GM18498 (cell line): ENCODE measurements around the gene PTGR3.

Source experiments
- ATAC-seq: cut with Tn5 transposase; IDR thresholded peaks from one replicate; pipeline ENCODE4 v1.9.1; 2021; ENCODE audit warnings: mild to moderate bottlenecking, moderate library complexity; ENCODE audit not compliant: unreplicated experiment

PTGR3 gene

DNA sequence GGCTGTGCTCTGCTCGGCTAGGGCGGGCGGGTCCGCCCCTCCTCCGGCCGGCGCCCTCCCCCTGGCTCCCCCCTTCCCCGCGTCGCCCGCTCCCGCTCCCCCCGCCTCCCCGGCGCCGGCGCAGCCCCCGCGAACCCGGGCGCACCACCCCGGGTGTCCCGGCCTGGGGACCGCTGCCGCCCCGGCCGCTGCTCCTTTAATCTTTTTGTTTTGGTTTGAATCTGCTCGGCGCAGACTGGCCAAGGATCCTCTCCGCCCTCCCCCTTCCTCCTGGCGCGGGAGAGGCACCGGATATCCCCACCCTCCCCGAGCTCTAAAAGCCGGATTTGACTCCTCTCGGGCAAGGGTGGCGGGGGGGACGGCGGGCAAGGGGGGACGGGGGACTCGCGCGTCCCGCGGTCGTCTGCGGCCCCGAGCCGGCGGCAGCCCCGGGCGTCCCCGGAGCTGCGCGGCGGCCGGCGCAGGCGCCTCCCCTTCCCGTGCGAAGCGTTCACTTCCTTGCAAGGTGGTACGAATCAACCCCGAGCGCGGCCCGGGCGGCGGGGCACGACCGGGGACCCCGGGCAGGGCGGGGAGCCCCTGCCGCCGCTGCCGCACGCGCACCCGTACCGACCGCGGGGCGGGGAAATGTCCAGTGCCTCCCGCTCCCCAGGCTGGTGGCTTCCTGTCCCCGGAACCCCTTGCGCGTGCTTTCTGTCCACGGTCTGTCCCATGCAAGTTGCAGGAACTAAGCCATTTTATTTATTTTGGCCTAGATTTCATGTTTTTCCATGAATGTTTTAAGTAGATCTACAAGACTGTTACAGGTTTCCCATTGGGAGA is at the start of gene PTGR3:
Gene PTGR3, minus strand, starts transcription at position 11 of the 822 bp plus-strand sequence. CDS start 81 bp downstream, outside the sequence.
- peak; percentile 57 for ATAC-seq

DNA sequence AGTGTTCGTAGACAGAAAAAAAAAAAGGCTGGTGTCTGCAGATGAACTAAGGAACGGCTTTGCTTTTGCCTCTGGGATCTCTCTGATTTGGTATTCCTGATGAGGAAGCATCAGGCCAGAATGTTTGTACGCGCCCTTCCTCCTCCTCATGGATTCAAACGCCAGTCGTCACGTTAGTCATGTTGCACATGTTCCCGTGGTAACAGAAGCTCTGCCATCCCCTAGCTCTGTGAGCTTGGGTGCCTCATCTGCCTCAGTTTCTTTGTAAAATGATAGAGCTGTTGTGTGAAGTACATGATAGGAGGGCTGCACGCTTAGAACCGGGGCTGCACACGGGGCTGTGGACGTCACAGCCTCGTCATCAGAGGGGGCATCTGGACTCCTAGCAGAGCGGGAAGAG is 48.7 kb upstream of the PTGR3 start:
- no peak for ATAC-seq

- no peak for ATAC-seq
Observed at GRCh38 chr18:75256376-75256775, 47.4 kb upstream of the PTGR3 start.

GRCh38 chr18:75255094-75255493 is 46.2 kb upstream of the PTGR3 start:
- ATAC-seq: no peak

DNA sequence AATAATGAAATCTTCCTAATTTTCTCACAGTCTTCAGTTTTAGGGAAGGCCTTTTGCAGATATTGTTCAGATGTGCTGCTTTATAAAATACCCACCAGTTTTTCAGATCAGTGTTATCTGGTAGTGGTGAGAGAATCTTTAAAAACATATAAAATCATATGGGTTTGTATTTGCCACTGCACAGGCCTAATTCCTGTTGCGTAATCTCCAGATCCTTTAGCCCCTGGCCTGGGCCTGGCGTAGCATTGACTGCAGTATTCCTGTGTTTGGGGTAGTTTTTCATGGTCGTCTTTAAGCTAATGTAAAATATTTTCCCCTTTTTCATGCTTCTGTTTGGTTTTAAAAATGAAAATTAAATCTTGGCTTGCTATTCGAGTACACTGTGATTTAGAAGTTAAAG is 44.8 kb upstream of the PTGR3 start:
- ATAC-seq: no peak

DNA sequence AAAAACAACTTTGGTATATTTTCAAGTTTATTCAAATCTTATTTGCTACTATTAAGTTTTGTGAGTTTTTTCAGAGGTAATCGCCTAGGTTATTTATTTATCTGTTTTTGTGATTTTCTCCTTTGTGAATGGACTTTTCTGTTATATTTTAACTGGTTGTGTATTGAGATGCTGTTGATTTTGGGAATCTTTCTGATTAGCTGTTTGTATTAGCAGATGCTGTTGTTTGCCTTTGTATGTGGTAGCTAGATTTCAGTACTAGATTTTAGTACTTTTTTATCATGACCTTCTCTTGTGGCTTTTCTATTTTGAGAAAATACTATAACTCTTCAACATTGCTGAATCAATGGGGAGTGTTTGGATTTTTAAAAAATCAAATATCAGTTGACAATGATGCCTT is 44.1 kb upstream of the PTGR3 start:
- ATAC-seq: no peak

DNA sequence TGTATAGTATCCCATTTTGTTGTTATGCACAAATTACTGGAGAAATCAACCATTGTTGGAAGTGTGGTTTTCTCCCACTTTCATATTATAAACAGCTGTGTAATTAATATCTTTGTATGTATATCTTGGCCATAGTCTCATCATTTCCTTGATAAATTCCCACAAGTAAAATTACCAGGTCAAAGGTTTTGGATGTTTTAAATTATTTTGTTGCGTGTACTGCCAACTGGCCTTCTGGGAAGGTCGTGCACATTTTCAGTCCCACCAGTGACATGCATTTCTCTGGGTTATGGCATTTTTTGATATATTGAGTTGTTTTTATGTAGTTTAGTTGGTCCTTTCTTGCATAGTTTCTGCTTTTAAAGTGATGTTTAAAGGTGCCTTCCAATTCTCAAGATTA is 43.2 kb upstream of the PTGR3 start:
- no peak for ATAC-seq

- no peak for ATAC-seq
Observed at GRCh38 chr18:75251466-75251865, 42.5 kb upstream of the PTGR3 start.

DNA sequence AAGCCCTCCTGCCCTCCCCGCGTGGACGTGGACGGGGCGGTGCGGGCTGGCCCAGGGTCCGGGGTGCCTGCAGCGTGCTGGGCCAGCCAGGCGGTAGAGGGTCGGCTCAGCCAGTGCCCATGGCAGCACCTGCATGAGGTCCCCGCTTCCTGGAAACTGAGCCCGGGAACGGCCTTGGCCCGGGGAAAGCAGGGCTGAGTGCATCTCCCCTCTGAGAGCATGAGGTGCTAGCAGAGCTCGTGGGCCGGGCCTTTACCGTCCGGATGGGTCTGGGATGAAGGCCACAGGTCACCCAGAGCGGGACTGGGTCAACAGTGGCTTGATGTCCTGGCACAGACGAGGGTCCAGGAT is 41.5 kb upstream of the PTGR3 start:
- no peak for ATAC-seq

DNA sequence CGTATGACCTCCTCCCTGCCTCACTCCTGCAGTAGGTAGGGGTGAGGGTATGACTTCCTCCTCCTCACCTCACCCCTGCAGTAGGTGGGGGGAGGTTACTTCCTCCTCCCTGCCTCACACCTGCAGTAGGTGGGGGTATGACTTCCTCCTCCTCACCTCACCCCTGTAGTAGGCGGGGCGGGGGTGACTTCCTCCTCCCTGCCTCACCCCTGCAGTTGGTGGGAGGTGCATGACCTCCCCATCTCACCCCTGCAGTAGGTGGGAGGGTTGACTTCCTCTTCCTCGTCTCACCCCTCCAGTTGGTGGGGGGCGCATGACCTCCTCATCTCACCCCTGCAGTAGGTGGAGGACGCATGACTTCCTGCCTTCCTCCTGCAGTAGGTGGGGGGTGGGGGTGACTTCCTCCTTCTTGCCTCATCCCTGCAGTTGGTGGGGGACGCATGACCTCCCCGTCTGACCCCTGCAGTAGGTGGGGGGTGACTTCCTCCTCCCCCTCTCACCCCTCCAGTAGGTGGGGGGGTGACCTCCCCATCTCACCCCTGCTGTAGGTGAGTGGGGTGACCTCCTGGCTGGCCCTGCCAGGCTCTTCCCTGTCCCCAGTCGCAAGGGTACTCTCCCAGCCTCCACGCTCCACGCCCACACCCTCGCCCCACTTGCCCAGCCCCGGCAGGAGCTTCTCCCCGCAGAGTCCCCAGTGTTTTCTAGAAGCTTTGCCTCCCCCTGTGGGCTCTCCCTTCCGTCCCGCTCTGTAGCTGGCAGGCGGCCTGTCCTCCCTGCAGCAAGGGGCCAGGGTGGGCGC is 40.9 kb upstream of the PTGR3 start:
- ATAC-seq: no peak

DNA sequence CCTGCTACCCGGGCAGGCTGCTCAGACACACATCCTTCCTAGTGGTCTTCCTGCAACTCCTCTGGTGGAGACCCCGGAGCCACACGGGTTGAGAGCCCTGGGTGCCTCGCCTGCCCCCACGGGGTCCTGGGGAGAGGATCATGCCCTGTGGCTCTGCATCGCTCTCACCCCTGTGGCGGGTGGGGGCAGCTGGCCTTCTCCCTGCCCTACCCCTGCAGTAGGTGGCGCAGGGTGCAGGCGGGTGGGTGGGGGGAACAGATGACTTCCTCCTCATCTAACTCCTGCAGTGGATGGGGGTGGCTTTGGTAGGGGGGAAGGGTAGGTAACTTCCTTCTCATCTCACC is 40.2 kb upstream of the PTGR3 start:
- ATAC-seq: no peak

DNA sequence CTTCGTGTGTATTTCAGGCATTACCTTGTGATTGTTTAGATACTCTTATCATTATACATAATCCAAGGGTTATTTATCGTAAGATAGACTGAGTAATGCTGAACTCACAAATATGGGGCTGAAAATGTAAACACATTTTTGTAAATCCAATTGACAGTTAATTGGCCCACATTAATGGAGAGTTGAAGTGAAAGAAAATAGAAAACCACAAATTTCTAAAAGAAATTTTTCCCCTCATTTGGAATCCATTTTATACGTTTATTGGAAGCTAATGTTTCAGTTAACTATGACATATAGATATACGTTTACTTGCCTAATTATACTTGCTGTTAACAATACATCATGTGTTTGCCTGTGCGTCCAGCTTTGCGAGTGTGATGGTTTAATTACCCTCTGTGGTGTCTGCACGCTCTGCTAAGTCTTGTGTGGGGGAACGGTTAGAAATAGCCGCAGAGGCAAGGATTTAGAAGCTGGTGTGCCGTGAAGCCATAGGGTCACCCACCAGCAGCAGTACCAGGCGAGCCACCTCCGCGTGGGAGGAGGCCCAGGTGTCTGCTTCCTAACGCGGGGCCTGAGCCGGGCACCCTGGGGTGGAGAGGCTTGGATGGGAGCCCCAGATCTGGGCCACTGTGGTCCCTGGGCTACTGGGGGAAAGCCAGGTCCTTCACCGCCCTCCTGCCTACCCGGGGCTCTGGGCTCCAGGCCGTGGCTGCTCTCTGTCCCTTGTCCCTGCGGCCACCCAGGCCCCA is 39.7 kb upstream of the PTGR3 start:
- ATAC-seq: no peak

DNA sequence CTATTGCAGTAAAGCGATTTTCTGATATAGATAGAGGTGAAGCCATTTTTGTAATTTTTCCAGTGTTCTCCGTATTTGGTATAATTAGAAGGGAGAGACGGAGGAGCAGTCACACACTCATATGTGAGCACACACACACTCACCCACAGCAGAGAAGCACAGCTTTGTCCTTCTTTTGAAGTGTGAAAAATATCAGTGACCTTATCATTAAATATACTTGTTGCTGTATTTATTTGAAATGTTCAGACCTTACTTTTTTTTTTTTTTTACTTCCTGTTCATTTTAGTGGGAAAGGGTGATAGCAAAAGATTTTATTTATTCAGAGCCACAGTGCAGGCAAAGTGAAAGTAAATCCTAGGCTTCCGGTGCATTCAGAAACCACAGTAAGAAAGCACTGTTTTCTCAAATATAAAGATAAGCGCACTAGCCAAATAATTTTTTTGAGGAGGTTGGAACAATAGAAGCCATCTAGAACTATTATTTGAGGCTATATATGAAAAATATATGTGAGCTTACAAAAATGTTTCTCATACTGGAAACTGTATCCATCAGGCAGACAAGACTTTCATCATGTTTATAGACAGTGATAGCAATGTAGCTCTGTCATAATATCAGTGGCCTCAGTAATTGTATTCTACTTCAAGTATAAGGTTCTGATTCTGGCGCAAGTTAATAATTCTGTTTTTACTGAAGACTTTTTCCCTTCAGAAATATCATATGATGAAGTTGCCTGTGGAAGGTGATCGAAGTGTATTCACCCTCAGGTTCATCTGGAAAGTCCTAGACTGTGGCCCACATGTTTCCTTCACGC is 38.9 kb upstream of the PTGR3 start:
- no peak for ATAC-seq

DNA sequence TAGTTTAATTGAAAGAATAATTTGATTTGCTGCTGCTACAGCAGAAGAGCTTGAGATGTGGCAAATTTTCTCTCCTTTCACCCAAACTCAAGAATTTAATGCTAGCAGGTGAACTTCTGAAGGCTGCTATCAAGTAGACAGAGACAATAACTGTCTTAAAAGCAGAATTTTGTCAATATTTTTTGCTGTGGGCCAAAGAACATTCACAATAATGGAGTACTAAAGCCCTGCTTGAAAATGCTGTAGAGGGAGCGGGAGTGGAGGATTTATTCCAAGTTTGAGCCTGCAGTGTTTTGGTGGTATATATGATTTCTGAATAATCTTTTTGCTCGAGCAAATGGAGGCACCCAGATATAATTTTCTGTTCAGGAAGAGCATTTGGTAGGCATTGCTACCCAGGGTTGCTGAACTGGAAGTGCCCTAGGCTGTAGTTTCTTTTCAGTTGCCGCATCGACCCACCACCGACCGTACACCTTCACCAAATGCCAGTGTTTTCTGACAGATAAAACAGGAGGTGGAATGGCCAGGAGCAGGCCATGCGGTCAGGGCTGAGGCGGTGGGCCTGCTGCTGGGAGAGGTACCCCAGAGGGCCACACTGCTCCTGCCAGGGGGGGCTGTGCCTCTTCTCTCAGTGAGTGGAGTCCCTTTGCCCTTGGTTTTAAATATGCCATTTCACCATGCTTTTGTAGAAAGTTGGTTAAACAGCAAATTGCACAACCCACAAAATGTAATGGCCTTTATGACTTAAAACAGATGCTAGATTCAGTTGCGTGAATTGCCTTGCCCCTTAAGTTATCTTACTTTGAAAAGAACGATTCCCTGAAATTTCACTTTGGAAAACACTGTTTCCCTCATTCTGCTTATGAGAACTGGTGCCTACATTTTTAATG is 38.0 kb upstream of the PTGR3 start:
- ATAC-seq: no peak

- ATAC-seq: no peak
Observed at GRCh38 chr18:75244351-75245313, 35.7 kb upstream of the PTGR3 start.

GRCh38 chr18:75241705-75242104 is 32.8 kb upstream of the PTGR3 start:
- no peak for ATAC-seq

DNA sequence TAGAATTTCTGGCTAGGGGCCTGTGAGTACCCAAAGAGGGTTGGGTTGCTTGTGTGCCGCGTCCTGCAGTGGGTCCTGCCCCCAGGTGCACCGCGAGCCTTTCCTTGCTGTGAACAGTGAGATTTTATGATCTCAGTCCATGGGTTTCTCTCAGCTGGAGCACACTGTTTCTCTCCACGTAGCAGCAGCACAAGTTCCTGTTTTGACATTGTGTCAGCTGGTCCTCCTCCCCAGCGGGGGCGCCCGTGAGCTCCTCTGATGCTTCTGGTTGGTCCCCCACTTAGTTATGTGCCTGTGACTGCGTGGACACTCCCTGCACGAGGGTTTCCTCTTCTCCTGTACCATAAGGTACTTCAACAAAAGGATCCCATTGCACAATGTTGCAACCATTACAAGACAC is 31.5 kb upstream of the PTGR3 start:
- no peak for ATAC-seq

- ATAC-seq: no peak
Observed at GRCh38 chr18:75238786-75239185, 29.8 kb upstream of the PTGR3 start.

DNA sequence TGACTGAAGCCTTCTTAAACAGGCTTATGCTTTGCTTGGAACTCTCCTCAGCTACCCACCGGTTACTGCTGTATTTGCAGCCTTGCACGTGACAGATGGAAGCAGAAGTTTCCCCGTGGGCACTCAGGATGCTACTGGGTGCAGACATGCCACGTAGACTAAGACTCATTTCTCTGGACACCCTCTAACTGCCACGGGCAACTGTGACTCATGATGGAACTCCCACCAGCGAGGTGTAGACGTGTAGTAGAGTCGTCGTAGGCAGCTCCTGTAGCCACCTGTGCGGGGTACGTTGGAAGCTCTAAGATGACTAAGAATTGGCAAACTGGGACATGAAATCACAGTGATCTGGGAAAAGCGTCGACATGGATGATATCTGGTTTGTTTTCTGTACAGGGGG is 29.2 kb upstream of the PTGR3 start:
- no peak for ATAC-seq
